MM.1S (cell line): ENCODE measurements around the gene TNFAIP3.

ENCODE experiments used
- DNase-seq: peaks from one replicate; pipeline ENCODE4 v3.0.0-alpha.2; 2015
- H2AFZ ChIP-seq: fragments of 300-600 bp; sonication (generic); 2 replicates; pipeline ENCODE4 v1.6.0; 2016; ENCODE audit warnings: antibody characterized with exemption, low read length
- H3F3A ChIP-seq: fragments of 300-600 bp; sonication (generic); 2 replicates; pipeline ENCODE4 v1.6.1; 2016; ENCODE audit warnings: mild to moderate bottlenecking, antibody characterized with exemption, low read length, moderate library complexity, mixed read lengths; ENCODE audit not compliant: insufficient read depth
- H3K27ac ChIP-seq: fragments of 300-600 bp; sonication (generic); 2 replicates; pipeline ENCODE4 v1.5.1; 2016; ENCODE audit warnings: mild to moderate bottlenecking, low read length
- H3K27me3 ChIP-seq: fragments of 300-600 bp; sonication (generic); replicated peaks from 2 replicates; pipeline ENCODE4 v1.6.0; 2016; ENCODE audit warnings: low read length; ENCODE audit not compliant: insufficient read depth
- H3K36me3 ChIP-seq: fragments of 300-600 bp; sonication (generic); replicated peaks from 2 replicates; pipeline ENCODE4 v1.6.1; 2016; ENCODE audit warnings: mild to moderate bottlenecking, low read length, mixed read lengths; ENCODE audit not compliant: insufficient read depth
- H3K4me1 ChIP-seq: fragments of 300-600 bp; sonication (generic); 2 replicates; pipeline ENCODE4 v1.6.1; 2016; ENCODE audit warnings: low read length, mixed read lengths
- H3K4me2 ChIP-seq: fragments of 300-600 bp; sonication (generic); 2 replicates; pipeline ENCODE4 v1.6.0; 2016; ENCODE audit warnings: low read depth, low read length
- H3K4me3 ChIP-seq: fragments of 300-600 bp; sonication (generic); 2 replicates; pipeline ENCODE4 v1.5.1; 2016; ENCODE audit warnings: low read length, mixed read lengths
- H3K79me2 ChIP-seq: fragments of 300-600 bp; sonication (generic); 2 replicates; pipeline ENCODE4 v1.6.1; 2016; ENCODE audit warnings: mixed run types, low read length, mixed read lengths
- H3K9ac ChIP-seq: fragments of 300-600 bp; sonication (generic); 2 replicates; pipeline ENCODE4 v1.6.1; 2016; ENCODE audit warnings: low read length, mixed read lengths
- H3K9me2 ChIP-seq: fragments of 300-600 bp; sonication (generic); replicated peaks from 2 replicates; pipeline ENCODE4 v1.6.1; 2016; ENCODE audit warnings: mild to moderate bottlenecking, low read length, mixed read lengths; ENCODE audit not compliant: insufficient read depth
- H3K9me3 ChIP-seq: fragments of 300-600 bp; sonication (generic); replicated peaks from 2 replicates; pipeline ENCODE4 v1.6.1; 2016; ENCODE audit warnings: mild to moderate bottlenecking, low read length, mixed read lengths; ENCODE audit not compliant: insufficient read depth
- H4K20me1 ChIP-seq: fragments of 300-600 bp; sonication (generic); 2 replicates; pipeline ENCODE4 v1.6.1; 2016; ENCODE audit warnings: mild to moderate bottlenecking, low read length, moderate library complexity, mixed read lengths; ENCODE audit not compliant: insufficient read depth
- EZH2 ChIP-seq: fragments of 300-600 bp; sonication (generic); optimal IDR thresholded peaks from 2 replicates; pipeline ENCODE3; 2017; ENCODE audit warnings: low read depth, mild to moderate bottlenecking, antibody characterized with exemption, low read length, mixed read lengths
- EZH2phosphoT487 ChIP-seq: fragments of 300-600 bp; sonication (generic); IDR thresholded peaks from 2 replicates; pipeline ENCODE4 v1.6.1; 2018; ENCODE audit warnings: antibody characterized with exemption, low read length
- TF ChIP-seq, protein P1 (sequence below): fragments of 300-600 bp; sonication (generic); IDR thresholded peaks from 2 replicates; pipeline ENCODE4 v1.5.1; 2016; ENCODE audit warnings: antibody characterized with exemption, low read length, mixed read lengths

Gene TNFAIP3

DNA sequence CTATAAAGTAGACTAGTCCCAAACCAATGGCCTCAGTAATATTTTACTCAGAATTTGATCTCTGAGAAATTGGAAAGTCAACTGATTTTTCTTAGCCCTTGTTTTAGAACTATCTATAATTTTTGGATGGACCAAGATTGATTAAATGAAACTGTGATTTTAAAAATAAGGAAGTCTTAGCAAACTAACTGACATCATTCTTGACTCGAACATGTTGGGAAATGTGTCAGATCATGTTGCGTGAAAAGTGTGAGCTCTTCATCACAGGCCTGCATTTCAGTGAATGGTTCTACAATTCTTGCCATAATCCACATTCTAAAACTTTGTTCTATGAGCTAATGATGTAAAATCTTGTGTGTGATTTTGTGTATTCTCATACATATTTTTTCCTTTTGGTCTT lies 11.0 kb downstream of the TNFAIP3 start:
- Histone ChIP-seq H2AFZ (no peak overlapping the region), H3K4me2 (no peak overlapping the region), H3K27me3 (no peaks in the 10 kb centered on the region), H3K27ac (no peak overlapping the region; the same call in 1 of the 2 replicates), H3K4me3 (no peak overlapping the region), H3K9me2 (no peaks in the 10 kb centered on the region), H3K9me3 (no peaks in the 10 kb centered on the region), H4K20me1 (peaks cover 38% of the 10 kb centered on the region), H3F3A (peaks cover 97% of the 10 kb centered on the region), H3K79me2 (peaks cover 94% of the 10 kb centered on the region), H3K4me1 (peaks cover 70% of the 10 kb centered on the region), H3K36me3 (peaks cover 77% of the 10 kb centered on the region), H3K9ac (no peak overlapping the region)
- no peak for DNase-seq
- TF ChIP-seq EZH2 (no peak), EZH2phosphoT487 (no peak)
- TF ChIP-seq, protein P1, sequence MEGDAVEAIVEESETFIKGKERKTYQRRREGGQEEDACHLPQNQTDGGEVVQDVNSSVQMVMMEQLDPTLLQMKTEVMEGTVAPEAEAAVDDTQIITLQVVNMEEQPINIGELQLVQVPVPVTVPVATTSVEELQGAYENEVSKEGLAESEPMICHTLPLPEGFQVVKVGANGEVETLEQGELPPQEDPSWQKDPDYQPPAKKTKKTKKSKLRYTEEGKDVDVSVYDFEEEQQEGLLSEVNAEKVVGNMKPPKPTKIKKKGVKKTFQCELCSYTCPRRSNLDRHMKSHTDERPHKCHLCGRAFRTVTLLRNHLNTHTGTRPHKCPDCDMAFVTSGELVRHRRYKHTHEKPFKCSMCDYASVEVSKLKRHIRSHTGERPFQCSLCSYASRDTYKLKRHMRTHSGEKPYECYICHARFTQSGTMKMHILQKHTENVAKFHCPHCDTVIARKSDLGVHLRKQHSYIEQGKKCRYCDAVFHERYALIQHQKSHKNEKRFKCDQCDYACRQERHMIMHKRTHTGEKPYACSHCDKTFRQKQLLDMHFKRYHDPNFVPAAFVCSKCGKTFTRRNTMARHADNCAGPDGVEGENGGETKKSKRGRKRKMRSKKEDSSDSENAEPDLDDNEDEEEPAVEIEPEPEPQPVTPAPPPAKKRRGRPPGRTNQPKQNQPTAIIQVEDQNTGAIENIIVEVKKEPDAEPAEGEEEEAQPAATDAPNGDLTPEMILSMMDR, result no peak

DNA sequence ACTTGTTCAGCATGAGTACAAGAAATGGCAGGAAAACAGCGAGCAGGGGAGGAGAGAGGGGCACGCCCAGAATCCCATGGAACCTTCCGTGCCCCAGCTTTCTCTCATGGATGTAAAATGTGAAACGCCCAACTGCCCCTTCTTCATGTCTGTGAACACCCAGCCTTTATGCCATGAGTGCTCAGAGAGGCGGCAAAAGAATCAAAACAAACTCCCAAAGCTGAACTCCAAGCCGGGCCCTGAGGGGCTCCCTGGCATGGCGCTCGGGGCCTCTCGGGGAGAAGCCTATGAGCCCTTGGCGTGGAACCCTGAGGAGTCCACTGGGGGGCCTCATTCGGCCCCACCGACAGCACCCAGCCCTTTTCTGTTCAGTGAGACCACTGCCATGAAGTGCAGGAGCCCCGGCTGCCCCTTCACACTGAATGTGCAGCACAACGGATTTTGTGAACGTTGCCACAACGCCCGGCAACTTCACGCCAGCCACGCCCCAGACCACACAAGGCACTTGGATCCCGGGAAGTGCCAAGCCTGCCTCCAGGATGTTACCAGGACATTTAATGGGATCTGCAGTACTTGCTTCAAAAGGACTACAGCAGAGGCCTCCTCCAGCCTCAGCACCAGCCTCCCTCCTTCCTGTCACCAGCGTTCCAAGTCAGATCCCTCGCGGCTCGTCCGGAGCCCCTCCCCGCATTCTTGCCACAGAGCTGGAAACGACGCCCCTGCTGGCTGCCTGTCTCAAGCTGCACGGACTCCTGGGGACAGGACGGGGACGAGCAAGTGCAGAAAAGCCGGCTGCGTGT lies 11.6 kb downstream of the TNFAIP3 start:
- Histone ChIP-seq H3K9me3 (no peaks in the 10 kb centered on the region), H3K9me2 (no peaks in the 10 kb centered on the region), H3K79me2 (peaks cover 88% of the 10 kb centered on the region), H3K27me3 (no peaks in the 10 kb centered on the region), H3F3A (peaks cover 97% of the 10 kb centered on the region), H3K4me1 (peaks cover 70% of the 10 kb centered on the region), H4K20me1 (peaks cover 38% of the 10 kb centered on the region), H3K4me3 (no peak overlapping the region), H2AFZ (no peak overlapping the region), H3K27ac (no peak overlapping the region; the same call in 1 of the 2 replicates), H3K4me2 (no peak overlapping the region; the same call in 1 of the 2 replicates), H3K36me3 (peaks cover 78% of the 10 kb centered on the region), H3K9ac (no peak overlapping the region)
- TF ChIP-seq EZH2 (no peak), EZH2phosphoT487 (no peak)
- TF ChIP-seq, protein P1, result no peak
- no peak for DNase-seq

DNA sequence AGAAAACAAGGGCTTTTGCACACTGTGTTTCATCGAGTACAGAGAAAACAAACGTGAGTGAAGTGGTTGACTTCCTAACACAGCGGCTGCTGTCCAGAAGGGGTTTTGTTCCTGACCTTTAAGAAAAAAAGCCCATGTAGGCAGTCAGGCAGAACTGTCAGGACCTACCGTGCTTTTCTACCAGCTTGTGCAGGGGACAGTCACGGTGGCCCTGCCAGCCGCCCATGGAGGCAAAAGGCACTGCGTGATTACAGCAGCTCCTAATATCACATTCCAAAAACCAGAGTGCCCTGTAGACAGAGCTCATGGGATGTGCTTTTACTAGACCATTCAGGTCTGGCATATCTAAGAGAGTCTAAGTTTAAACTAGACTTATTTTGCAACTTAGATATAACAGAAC lies 12.2 kb downstream of the TNFAIP3 start:
- Histone ChIP-seq H3K9ac (no peak overlapping the region), H3K9me3 (no peaks in the 10 kb centered on the region), H3F3A (peaks cover 99% of the 10 kb centered on the region), H3K27ac (peak overlapping the region; percentile 14; the same call in 1 of the 2 replicates), H3K27me3 (no peaks in the 10 kb centered on the region), H3K4me2 (peak overlapping the region; percentile 3; the same call in 1 of the 2 replicates), H3K9me2 (no peaks in the 10 kb centered on the region), H3K4me3 (no peak overlapping the region), H3K4me1 (peaks cover 64% of the 10 kb centered on the region), H3K79me2 (peaks cover 81% of the 10 kb centered on the region), H3K36me3 (peaks cover 72% of the 10 kb centered on the region), H4K20me1 (peaks cover 32% of the 10 kb centered on the region), H2AFZ (no peak overlapping the region)
- no peak for DNase-seq
- TF ChIP-seq EZH2phosphoT487 (no peak), EZH2 (no peak)
- TF ChIP-seq, protein P1, result no peak
